Sigmoid colon (tissue), 7 donors: ENCODE data around the gene MAML3. TPM values are rescaled to one million over a fixed set of nuclear protein-coding genes. Genes with fewer than 3 reads are reported as not detected.

Experiments
- DNase-seq: peaks from one replicate; pipeline ENCODE4 v3.0.0-alpha.2; 2019
- H3K27ac ChIP-seq, 4 donors: fragments of 200-600 bp; sonication (generic); one replicate each; pipeline ENCODE4 v1.5.1; 2016 to 2019; ENCODE audit warnings: mild to moderate bottlenecking in 1 of 4
- H3K27me3 ChIP-seq, 3 donors: fragments of 200-600 bp; sonication (generic); one replicate each; pipeline ENCODE4 v1.5.1; 2019; ENCODE audit warnings: mild to moderate bottlenecking in 1 of 3
- H3K36me3 ChIP-seq, 4 donors: fragments of 200-600 bp; sonication (generic); one replicate each; pipeline ENCODE4 v1.5.1; 2016 to 2019
- H3K4me1 ChIP-seq, 4 donors: fragments of 200-600 bp; sonication (generic); one replicate each; pipeline ENCODE4 v1.5.1; 2017 to 2019
- H3K4me3 ChIP-seq, 4 donors: fragments of 200-600 bp; sonication (generic); one replicate each; pipeline ENCODE4 v1.5.1; 2017 to 2019; ENCODE audit warnings: mild to moderate bottlenecking in 2 of 4, moderate library complexity in 1 of 4
- H3K9me3 ChIP-seq, 4 donors: fragments of 200-600 bp in 3 of 4; sonication (generic) in 3 of 4; one replicate each; pipeline versions ENCODE4 v1.5.1 to v1.6.1; 2013 to 2019
- EP300 ChIP-seq, 4 donors: sonication (generic); formaldehyde crosslinking; IDR thresholded peaks; one replicate each; pipeline ENCODE4 v1.6.1; 2017; ENCODE audit warnings: antibody characterized with exemption in 4 of 4
- POLR2A ChIP-seq, 2 donors: fragments of 450-650 bp; IDR thresholded peaks; one replicate each; pipeline ENCODE4 v1.6.1; 2016; ENCODE audit warnings: antibody characterized with exemption in 2 of 2, mild to moderate bottlenecking in 2 of 2, moderate library complexity in 2 of 2
- POLR2AphosphoS5 ChIP-seq, 4 donors: sonication (generic); formaldehyde crosslinking; IDR thresholded peaks; one replicate each; pipeline ENCODE4 v1.6.1; 2017; ENCODE audit warnings: antibody characterized with exemption in 4 of 4
- WGBS, 2 donors: extraction: QIAGEN DNeasy Blood & Tissue Kit; methylation state at CpG; one replicate each; pipeline ENCODE4 v1.1.7; 2013; 5-methylcytosine and 5-hydroxymethylcytosine counted together
- intact Hi-C: fragments of 100-400 bp; cut with DNase I; formaldehyde crosslinking; loops from one replicate; pipeline ENCODE4 v1.15.1; 2023
- polyA plus RNA-seq, 3 donors: library from polyadenylated mRNA; stranded (reverse); fragments of 200-250 nt; gene quantifications; one replicate each; pipeline ENCODE4 v1.2.3, GENCODE V29; 2013
- total RNA-seq, 4 donors: library from RNA; depleted of rRNA; stranded (reverse); fragments of >200 nt; gene quantifications; one replicate each; pipeline ENCODE4 v1.1.0, GENCODE V29; 2016
- TF ChIP-seq, protein P1 (sequence below), 4 experiments: fragments of 450-650 bp in 3 of 4; fragments of 200-600 bp in 1 of 4; IDR thresholded peaks; one replicate each; pipeline ENCODE4 v1.5.1; 2016 to 2019; ENCODE audit warnings: antibody characterized with exemption in 4 of 4, mild to moderate bottlenecking in 3 of 4, moderate library complexity in 2 of 4
- donor health status: healthy with polysubstance abuse.
- donor health status: Bipolar disorder and iron deficiency.
- donor health status: healthy.

MAML3 gene
- total and polyA plus RNA-seq, 7 donors = 3.5 to 16.3 (median 5.4) TPM

- intact Hi-C loops = no loop called here
- TF ChIP-seq, protein P1, sequence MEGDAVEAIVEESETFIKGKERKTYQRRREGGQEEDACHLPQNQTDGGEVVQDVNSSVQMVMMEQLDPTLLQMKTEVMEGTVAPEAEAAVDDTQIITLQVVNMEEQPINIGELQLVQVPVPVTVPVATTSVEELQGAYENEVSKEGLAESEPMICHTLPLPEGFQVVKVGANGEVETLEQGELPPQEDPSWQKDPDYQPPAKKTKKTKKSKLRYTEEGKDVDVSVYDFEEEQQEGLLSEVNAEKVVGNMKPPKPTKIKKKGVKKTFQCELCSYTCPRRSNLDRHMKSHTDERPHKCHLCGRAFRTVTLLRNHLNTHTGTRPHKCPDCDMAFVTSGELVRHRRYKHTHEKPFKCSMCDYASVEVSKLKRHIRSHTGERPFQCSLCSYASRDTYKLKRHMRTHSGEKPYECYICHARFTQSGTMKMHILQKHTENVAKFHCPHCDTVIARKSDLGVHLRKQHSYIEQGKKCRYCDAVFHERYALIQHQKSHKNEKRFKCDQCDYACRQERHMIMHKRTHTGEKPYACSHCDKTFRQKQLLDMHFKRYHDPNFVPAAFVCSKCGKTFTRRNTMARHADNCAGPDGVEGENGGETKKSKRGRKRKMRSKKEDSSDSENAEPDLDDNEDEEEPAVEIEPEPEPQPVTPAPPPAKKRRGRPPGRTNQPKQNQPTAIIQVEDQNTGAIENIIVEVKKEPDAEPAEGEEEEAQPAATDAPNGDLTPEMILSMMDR (IDR thresholded peaks at IDR 0.05) = no peak
- TF ChIP-seq POLR2A (IDR thresholded peaks at IDR 0.05) = no peak
- no peak for TF ChIP-seq EP300 (IDR thresholded peaks at IDR 0.05)
- no peak for TF ChIP-seq POLR2AphosphoS5 (IDR thresholded peaks at IDR 0.05)
- 94% methylated on average over 4 of the region's 4 CpGs for WGBS, 2 donors
- H3K9me3 ChIP-seq = peaks cover 0 to 6% (median 2%) of the 10 kb centered on the region in 4 donors
- no peaks in the 10 kb centered on the region for H3K36me3 ChIP-seq
- no peak for DNase-seq
- no peaks in the 10 kb centered on the region for H3K27me3 ChIP-seq
- no peak overlapping the region for H3K4me3 ChIP-seq
- peaks cover 0 to 16% (median 13%) of the 10 kb centered on the region in 4 donors for H3K4me1 ChIP-seq
- H3K27ac ChIP-seq = no peak overlapping the region
Measured at GRCh38 chr4:139807483-139807882, 346.5 kb downstream of the MAML3 start.

- WGBS, 2 donors = 75 to 88% methylated on average over 4 of the region's 4 CpGs
- no peak for DNase-seq
- Histone ChIP-seq H3K36me3 (no peaks in the 10 kb centered on the region), H3K27me3 (no peaks in the 10 kb centered on the region), H3K27ac (no peak overlapping the region), H3K4me3 (no peak overlapping the region), H3K4me1 (peaks cover 0 to 16% (median 13%) of the 10 kb centered on the region in 4 donors), H3K9me3 (peaks cover 0 to 6% (median 2%) of the 10 kb centered on the region in 4 donors)
- intact Hi-C loops = no loop called here
- no peak for TF ChIP-seq EP300 (IDR thresholded peaks at IDR 0.05)
- TF ChIP-seq POLR2AphosphoS5 (IDR thresholded peaks at IDR 0.05) = no peak
- TF ChIP-seq, protein P1 (IDR thresholded peaks at IDR 0.05) = no peak
- no peak for TF ChIP-seq POLR2A (IDR thresholded peaks at IDR 0.05)
Measured at GRCh38 chr4:139806929-139807328, 347.1 kb downstream of the MAML3 start.

DNA sequence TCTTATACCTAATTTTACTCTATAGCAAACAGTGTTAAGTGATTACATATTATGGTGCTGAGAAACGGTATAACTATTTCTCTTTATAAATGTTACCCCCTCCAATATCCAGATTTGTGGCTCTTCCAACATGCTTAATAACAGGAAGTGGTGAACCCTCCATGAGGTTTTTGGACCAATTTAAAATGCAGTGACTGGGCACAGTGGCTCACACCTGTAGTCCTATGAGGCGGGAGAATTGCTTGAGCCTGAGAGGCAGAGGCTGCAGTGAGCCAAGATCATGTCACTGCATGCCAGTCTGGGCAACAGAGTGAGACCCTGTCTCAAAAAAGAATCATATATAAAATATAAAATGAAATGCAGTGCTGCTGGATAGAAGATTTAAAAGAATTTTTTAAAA lies 351.1 kb downstream of the MAML3 start:
- 72 to 86% methylated on average over 2 of the region's 2 CpGs for WGBS, 2 donors
- TF ChIP-seq POLR2AphosphoS5 (IDR thresholded peaks at IDR 0.05) (no peak), EP300 (IDR thresholded peaks at IDR 0.05) (no peak), POLR2A (IDR thresholded peaks at IDR 0.05) (no peak)
- TF ChIP-seq, protein P1 (IDR thresholded peaks at IDR 0.05) = no peak
- intact Hi-C loops = no loop called here
- Histone ChIP-seq H3K27ac (no peak overlapping the region), H3K4me3 (no peak overlapping the region), H3K36me3 (no peaks in the 10 kb centered on the region), H3K27me3 (no peaks in the 10 kb centered on the region), H3K4me1 (no peaks in the 10 kb centered on the region), H3K9me3 (no peaks in the 10 kb centered on the region)
- DNase-seq = no peak

DNA sequence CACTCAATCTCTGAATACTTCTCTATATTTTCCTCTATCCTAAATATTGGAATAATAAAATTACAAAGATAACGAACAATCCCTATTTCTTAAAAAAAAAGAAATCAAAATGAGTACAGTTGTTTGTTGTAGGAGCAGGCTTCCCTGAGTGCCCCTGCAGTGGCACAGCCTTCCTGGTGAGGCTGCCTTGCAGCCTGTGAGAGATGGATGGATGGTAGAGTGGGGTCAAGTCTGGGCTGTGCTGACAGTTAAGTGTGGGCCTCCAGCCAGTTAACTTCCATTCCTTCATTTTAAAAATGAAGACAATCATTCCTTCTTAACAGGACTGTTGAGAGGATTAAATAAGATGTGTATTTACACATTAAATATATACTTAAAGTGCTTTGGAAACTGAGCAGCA lies 351.5 kb downstream of the MAML3 start:
- Histone ChIP-seq H3K4me1 (no peaks in the 10 kb centered on the region), H3K4me3 (no peak overlapping the region), H3K27ac (no peak overlapping the region), H3K27me3 (no peaks in the 10 kb centered on the region), H3K9me3 (no peaks in the 10 kb centered on the region), H3K36me3 (no peaks in the 10 kb centered on the region)
- 93 to 94% methylated on average over 1 of the region's 1 CpG for WGBS, 2 donors
- TF ChIP-seq POLR2AphosphoS5 (IDR thresholded peaks at IDR 0.05) (no peak), EP300 (IDR thresholded peaks at IDR 0.05) (no peak), POLR2A (IDR thresholded peaks at IDR 0.05) (no peak)
- TF ChIP-seq, protein P1 (IDR thresholded peaks at IDR 0.05) = no peak
- no peak for DNase-seq
- intact Hi-C loops = no loop called here

- Histone ChIP-seq H3K36me3 (no peaks in the 10 kb centered on the region), H3K4me3 (no peak overlapping the region), H3K27me3 (no peaks in the 10 kb centered on the region), H3K27ac (no peak overlapping the region), H3K4me1 (no peaks in the 10 kb centered on the region), H3K9me3 (no peaks in the 10 kb centered on the region)
- intact Hi-C loops = no loop called here
- no peak for DNase-seq
- WGBS, 2 donors = 97% methylated on average over 6 of the region's 6 CpGs
- TF ChIP-seq EP300 (IDR thresholded peaks at IDR 0.05) (no peak), POLR2A (IDR thresholded peaks at IDR 0.05) (no peak), POLR2AphosphoS5 (IDR thresholded peaks at IDR 0.05) (no peak)
- TF ChIP-seq, protein P1 (IDR thresholded peaks at IDR 0.05) = no peak
Measured at GRCh38 chr4:139801895-139802294, 352.1 kb downstream of the MAML3 start.
